ENCODE measurements around the gene ADM2.
"Not testable (repeated sequence)": the region's sequence is repeated elsewhere in the genome, so short reads cannot be mapped to it uniquely, and the experiment has no call there.

Gene ADM2, protein sequence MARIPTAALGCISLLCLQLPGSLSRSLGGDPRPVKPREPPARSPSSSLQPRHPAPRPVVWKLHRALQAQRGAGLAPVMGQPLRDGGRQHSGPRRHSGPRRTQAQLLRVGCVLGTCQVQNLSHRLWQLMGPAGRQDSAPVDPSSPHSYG

DNA sequence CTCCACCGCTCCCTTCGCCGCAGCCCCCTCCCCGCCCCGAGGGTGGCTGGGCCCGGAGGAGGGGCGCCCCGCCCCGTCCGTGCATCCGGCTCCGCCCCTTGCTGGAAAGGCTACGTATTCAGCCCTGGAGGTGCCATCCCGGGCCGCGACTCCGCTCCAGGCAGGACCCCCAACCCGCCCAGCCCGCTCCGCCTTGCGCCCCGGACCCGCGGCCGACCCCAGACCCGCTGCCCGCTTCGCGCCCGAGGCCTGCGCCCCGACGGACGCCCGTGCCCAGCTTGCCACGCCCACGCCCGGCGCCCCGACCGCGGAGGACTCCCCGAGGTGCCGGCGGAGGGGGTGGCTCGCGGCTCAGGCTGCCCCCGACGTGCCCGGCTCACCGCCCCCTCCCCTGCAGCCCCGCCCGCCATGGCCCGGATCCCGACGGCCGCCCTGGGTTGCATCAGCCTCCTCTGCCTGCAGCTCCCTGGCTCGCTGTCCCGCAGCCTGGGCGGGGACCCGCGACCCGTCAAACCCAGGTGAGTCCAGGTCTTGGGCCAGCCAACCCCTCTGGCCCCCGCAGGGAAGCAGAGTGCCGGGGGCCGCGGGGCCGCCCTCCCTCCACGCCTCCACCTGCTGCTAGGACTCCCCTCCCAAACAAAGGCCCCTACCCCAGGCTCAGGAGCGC lies at the start of gene ADM2:
ADM2 (plus strand) TSS at position 104 of the 667 bp plus-strand sequence; CDS start at position 409, 305 bp downstream.
- DNase-seq = peak; percentile 56

- DNase-seq = no peak
Measured at GRCh38 chr22:50432131-50432876, 49.0 kb upstream of the ADM2 start.

- not testable (repeated sequence) for DNase-seq
Measured at GRCh38 chr22:50432877-50433510, 48.3 kb upstream of the ADM2 start.

DNA sequence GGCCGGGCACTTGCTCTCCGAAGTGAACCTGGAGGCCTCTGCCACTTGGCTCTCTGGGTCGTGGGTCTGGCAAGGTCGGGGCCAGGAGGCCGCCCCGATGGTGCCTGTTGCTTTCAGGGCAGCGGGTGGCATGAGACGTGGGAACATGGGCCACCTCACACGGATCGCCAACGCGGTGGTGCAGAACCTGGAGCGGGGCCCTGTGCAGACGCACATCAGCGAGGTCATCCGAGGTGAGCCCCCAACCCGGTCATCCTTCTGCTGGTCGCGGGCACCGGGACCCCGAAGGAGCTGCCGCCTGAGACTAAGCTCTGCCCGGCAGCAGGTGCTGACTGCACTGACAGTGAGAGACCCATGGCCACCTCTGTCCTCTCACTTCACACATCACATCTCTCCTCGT lies 46.5 kb upstream of the ADM2 start:
- DNase-seq = no peak

- no peak for DNase-seq
Measured at GRCh38 chr22:50435291-50436014, 45.9 kb upstream of the ADM2 start.

DNA sequence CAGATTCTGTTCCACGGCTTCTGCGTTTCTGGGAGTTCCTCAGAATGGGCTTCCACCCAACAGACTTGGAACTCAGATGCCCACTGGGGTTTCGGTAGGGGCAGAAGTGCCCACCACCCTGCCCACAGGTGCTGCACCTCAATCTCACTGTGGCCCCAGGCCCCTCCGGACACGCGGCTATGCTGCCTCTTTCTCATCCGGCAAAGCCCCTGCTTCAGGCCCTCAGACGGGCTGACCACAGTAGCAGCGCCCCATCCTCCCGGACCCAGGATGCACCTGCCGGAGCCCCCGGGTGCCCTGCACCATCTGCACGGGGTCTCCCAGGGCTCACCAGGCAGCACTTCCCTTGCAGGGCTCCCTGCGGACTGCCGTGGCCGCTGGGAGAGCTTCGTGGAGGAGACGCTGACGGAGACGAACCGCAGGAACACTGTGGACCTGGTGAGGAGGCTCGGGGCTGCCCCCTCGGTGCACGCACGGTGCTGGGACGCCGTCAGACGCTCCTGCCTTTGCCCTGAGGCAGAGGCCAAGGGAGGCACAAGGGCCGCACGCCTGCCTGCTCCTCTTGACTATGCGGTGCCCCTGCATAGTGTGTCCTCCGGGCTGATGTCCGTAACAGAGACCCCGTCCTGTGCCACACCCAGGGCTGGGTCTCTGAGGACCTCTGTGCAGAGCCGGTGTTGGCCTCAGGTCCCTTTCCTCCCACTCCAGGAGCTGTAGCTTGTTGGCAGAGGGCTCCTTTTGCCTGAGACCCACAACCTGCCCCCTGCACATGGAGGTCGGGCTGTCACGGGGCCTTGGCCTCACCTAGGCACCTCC lies 45.1 kb upstream of the ADM2 start:
- no peak for DNase-seq

- DNase-seq = no peak
Measured at GRCh38 chr22:50436841-50437341, 44.5 kb upstream of the ADM2 start.

- no peak for DNase-seq
Measured at GRCh38 chr22:50437511-50438304, 43.6 kb upstream of the ADM2 start.

DNA sequence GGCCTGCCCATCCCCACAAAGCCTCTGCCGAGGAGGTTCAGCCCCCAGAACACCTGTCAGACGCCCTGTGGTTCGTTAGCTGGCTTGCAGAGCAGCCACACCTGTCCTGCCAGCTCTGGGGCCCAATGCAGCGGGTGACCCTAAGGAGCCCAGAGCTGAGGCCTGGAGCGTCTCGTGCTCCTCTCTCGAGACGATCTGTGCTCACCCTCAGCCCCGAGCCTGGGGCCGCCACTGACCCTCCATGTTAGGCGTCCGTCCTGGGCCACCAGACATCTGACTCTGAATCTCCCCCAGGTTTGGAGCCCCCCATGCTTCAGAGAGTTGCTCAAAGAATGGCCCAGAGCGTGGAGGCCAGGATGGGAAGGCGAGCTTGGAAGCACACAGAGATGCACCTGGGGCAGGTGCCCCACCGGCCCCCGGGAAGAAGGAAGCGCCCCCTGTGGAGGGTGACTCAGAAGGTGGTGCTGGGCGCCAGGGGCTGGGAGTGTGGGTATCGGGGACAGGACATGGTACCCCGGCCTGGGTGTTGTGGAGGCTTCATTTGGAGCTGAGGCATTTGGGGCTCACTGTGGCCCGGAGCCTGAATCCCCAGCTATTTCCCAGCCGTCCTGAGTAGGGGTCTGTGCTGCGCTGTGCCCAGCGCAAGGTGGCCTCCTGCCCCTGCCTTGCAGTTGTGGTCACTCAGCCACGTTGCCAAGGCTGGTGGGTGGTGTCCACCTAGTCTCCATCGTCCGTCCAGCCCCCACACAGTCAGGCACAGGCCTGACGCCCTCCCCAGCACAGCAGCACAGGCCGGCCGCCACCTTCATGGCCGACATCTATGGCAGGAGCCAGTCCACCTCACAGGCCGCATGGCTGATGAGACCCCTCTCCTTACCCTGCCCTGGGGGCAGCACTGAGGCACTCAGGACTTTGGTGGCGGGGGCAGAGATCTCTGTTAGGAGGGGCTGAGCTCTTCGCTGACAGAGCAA lies 42.8 kb upstream of the ADM2 start:
- no peak for DNase-seq

DNA sequence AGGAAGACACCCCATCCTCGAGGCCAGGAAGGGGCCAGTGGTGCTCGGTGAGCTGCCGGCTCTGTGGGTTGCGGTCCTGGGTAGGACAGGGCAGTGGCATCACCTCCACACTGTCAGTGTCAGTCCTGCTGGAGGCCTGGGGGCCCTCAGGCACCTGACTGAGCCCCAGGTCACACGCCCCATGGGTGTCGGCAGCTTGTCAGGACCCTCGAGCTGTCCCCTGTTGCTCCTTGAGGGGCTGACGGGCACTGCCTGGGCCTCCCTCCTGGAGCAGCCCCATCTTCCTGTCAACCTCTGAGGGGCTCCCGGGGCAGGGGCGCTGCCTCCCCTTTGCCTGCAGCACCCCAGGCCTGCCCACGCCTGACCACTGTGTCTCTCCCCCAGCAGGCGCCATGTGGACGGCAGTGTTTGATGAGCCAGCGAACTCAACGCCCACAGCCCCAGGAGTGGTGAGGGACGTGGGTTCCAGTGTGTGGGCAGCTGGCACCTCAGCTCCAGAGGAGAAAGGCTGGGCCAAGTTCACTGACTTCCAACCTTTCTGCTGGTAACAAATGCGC lies 42.0 kb upstream of the ADM2 start:
- no peak for DNase-seq

DNA sequence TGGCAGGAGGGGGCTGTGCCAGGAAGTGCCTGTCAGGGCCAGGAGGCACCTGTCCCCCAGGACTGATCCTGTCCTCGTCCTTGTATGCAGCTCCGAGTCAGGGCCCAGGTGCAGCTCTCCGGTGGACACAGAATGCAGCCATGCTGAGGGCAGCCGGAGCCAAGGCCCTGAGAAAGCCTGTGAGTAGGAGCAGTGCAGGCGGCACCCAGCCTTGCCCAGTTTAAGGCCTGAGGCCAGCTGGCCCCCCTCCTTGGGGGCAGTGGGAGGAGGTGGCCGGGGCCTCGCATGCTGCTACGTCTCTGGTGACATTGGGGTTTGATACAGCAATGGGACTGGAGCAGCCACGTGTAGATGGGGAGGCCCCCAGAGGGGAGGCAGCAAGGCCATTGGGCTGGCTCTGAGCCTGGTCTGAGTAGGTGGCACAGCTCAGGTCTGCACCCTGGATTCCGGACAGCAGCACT lies 41.4 kb upstream of the ADM2 start:
- no peak for DNase-seq

- no peak for DNase-seq
Measured at GRCh38 chr22:50440544-50441249, 40.6 kb upstream of the ADM2 start.

GRCh38 chr22:50441428-50441993 lies 39.8 kb upstream of the ADM2 start:
- no peak for DNase-seq

DNA sequence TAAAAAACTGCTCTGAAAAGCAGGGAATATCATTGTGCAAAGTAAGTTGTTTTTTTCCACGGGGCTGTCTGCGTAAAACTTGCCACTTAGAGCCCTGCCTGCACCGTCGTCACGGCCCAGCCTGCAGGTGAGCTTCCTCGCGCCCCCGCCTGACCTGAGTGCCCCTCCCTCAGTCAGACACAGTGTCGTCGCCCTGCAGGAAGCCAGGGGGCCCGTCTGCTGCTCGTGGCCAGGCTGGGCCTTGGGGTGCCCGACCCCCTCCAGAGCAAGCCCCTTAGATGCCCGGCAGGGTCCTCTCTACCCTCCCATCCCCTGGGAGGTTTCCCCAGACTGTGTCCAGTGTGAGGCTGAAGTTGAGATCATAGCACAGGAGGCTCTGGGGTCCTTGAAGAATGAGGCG lies 38.1 kb upstream of the ADM2 start:
- DNase-seq = no peak

GRCh38 chr22:50443801-50444625 lies 37.3 kb upstream of the ADM2 start:
- no peak for DNase-seq

- DNase-seq = no peak
Measured at GRCh38 chr22:50444663-50445062, 36.7 kb upstream of the ADM2 start.

Data from RPMI8226 (cell line).